Measurements from ENCODE around the gene PARP8.

DNA sequence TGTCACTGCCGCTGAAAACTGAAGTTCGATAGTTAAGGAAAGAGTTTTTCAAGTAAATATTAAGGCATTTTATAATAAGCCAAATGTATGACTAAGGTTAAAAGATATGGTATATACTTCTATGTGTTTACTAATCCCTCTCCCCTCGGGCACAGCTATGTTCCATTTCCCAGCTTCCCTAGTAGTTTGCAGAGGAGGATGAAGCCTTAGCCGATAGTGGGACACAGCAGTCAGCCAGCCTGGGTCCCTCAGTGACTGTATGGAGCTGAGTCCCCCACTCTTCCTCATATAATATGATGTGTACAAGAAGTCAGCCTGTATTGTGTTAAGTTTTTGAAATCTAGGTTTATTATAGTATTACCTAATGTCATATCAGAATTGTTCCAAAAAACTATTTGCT lies 55.8 kb downstream of the PARP8 start:
- TF ChIP-seq, protein P1, sequence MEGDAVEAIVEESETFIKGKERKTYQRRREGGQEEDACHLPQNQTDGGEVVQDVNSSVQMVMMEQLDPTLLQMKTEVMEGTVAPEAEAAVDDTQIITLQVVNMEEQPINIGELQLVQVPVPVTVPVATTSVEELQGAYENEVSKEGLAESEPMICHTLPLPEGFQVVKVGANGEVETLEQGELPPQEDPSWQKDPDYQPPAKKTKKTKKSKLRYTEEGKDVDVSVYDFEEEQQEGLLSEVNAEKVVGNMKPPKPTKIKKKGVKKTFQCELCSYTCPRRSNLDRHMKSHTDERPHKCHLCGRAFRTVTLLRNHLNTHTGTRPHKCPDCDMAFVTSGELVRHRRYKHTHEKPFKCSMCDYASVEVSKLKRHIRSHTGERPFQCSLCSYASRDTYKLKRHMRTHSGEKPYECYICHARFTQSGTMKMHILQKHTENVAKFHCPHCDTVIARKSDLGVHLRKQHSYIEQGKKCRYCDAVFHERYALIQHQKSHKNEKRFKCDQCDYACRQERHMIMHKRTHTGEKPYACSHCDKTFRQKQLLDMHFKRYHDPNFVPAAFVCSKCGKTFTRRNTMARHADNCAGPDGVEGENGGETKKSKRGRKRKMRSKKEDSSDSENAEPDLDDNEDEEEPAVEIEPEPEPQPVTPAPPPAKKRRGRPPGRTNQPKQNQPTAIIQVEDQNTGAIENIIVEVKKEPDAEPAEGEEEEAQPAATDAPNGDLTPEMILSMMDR (optimal IDR thresholded peaks at IDR 0.05 in 1 of 3, IDR thresholded peaks at IDR 0.05 in 1 of 3, conservative IDR thresholded peaks at IDR 0.05 in 1 of 3; ENCODE audit: extremely low read depth in 1 of 3, insufficient read depth in 2 of 3, low read length in 3 of 3), result no peak
- no peak for TF ChIP-seq EZH2 (IDR thresholded peaks at IDR 0.05; ENCODE audit: low read length)
